MM.1S (cell line): ENCODE results near the gene HSPA12B.

Experiments used
- DNase-seq: peaks from one replicate; pipeline ENCODE4 v3.0.0-alpha.2; 2015
- H2AFZ ChIP-seq: fragments of 300-600 bp; sonication (generic); 2 replicates; pipeline ENCODE4 v1.6.0; 2016; ENCODE audit warnings: antibody characterized with exemption, low read length
- H3F3A ChIP-seq: fragments of 300-600 bp; sonication (generic); 2 replicates; pipeline ENCODE4 v1.6.1; 2016; ENCODE audit warnings: mild to moderate bottlenecking, antibody characterized with exemption, low read length, moderate library complexity, mixed read lengths; ENCODE audit not compliant: insufficient read depth
- H3K27ac ChIP-seq: fragments of 300-600 bp; sonication (generic); 2 replicates; pipeline ENCODE4 v1.5.1; 2016; ENCODE audit warnings: mild to moderate bottlenecking, low read length
- H3K27me3 ChIP-seq: fragments of 300-600 bp; sonication (generic); replicated peaks from 2 replicates; pipeline ENCODE4 v1.6.0; 2016; ENCODE audit warnings: low read length; ENCODE audit not compliant: insufficient read depth
- H3K36me3 ChIP-seq: fragments of 300-600 bp; sonication (generic); replicated peaks from 2 replicates; pipeline ENCODE4 v1.6.1; 2016; ENCODE audit warnings: mild to moderate bottlenecking, low read length, mixed read lengths; ENCODE audit not compliant: insufficient read depth
- H3K4me1 ChIP-seq: fragments of 300-600 bp; sonication (generic); 2 replicates; pipeline ENCODE4 v1.6.1; 2016; ENCODE audit warnings: low read length, mixed read lengths
- H3K4me2 ChIP-seq: fragments of 300-600 bp; sonication (generic); 2 replicates; pipeline ENCODE4 v1.6.0; 2016; ENCODE audit warnings: low read depth, low read length
- H3K4me3 ChIP-seq: fragments of 300-600 bp; sonication (generic); 2 replicates; pipeline ENCODE4 v1.5.1; 2016; ENCODE audit warnings: low read length, mixed read lengths
- H3K79me2 ChIP-seq: fragments of 300-600 bp; sonication (generic); 2 replicates; pipeline ENCODE4 v1.6.1; 2016; ENCODE audit warnings: mixed run types, low read length, mixed read lengths
- H3K9ac ChIP-seq: fragments of 300-600 bp; sonication (generic); 2 replicates; pipeline ENCODE4 v1.6.1; 2016; ENCODE audit warnings: low read length, mixed read lengths
- H3K9me2 ChIP-seq: fragments of 300-600 bp; sonication (generic); replicated peaks from 2 replicates; pipeline ENCODE4 v1.6.1; 2016; ENCODE audit warnings: mild to moderate bottlenecking, low read length, mixed read lengths; ENCODE audit not compliant: insufficient read depth
- H3K9me3 ChIP-seq: fragments of 300-600 bp; sonication (generic); replicated peaks from 2 replicates; pipeline ENCODE4 v1.6.1; 2016; ENCODE audit warnings: mild to moderate bottlenecking, low read length, mixed read lengths; ENCODE audit not compliant: insufficient read depth
- H4K20me1 ChIP-seq: fragments of 300-600 bp; sonication (generic); 2 replicates; pipeline ENCODE4 v1.6.1; 2016; ENCODE audit warnings: mild to moderate bottlenecking, low read length, moderate library complexity, mixed read lengths; ENCODE audit not compliant: insufficient read depth
- EZH2 ChIP-seq: fragments of 300-600 bp; sonication (generic); optimal IDR thresholded peaks from 2 replicates; pipeline ENCODE3; 2017; ENCODE audit warnings: low read depth, mild to moderate bottlenecking, antibody characterized with exemption, low read length, mixed read lengths
- EZH2phosphoT487 ChIP-seq: fragments of 300-600 bp; sonication (generic); IDR thresholded peaks from 2 replicates; pipeline ENCODE4 v1.6.1; 2018; ENCODE audit warnings: antibody characterized with exemption, low read length
- TF ChIP-seq, protein P1 (sequence below): fragments of 300-600 bp; sonication (generic); IDR thresholded peaks from 2 replicates; pipeline ENCODE4 v1.5.1; 2016; ENCODE audit warnings: antibody characterized with exemption, low read length, mixed read lengths

Gene HSPA12B

DNA sequence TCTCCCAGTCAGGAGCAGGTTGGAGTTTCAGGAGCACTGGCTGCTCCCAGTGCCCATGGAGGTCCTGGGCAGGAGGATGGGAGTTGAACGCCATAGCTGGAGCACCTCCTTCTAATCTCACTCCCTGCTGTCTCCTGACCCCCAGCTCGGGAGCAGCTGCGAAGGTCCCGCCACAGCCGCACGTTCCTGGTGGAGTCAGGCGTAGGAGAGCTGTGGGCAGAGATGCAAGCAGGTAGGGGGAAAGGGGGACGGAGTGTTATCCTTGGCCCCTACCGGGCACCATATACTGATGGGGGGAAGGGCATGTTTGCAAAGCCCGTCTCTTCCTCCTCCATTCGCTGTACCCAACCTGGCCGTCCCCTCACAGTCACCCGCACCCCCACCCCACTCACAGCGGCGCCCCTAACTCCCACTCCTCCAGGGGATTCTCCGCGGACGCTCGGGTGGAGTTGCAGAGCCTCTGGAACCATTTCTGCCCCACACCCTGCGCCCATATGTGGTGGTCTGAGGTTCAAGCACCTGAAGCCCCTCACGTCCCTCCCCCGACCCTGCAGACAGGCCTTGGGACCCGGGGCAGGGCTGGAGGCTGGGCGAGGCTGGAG is 16.7 kb downstream of the HSPA12B start:
- Histone ChIP-seq H3K36me3 (no peaks in the 10 kb centered on the region), H3K4me3 (no peak overlapping the region), H3K4me2 (no peak overlapping the region), H3K9me2 (no peaks in the 10 kb centered on the region), H3K79me2 (no peaks in the 10 kb centered on the region), H3K27ac (no peak overlapping the region), H3K27me3 (peaks cover 14% of the 10 kb centered on the region), H3K4me1 (no peaks in the 10 kb centered on the region), H3K9ac (no peak overlapping the region), H4K20me1 (no peaks in the 10 kb centered on the region), H3F3A (no peaks in the 10 kb centered on the region), H3K9me3 (no peaks in the 10 kb centered on the region), H2AFZ (no peak overlapping the region)
- no peak for DNase-seq
- TF ChIP-seq EZH2phosphoT487 = no peak

DNA sequence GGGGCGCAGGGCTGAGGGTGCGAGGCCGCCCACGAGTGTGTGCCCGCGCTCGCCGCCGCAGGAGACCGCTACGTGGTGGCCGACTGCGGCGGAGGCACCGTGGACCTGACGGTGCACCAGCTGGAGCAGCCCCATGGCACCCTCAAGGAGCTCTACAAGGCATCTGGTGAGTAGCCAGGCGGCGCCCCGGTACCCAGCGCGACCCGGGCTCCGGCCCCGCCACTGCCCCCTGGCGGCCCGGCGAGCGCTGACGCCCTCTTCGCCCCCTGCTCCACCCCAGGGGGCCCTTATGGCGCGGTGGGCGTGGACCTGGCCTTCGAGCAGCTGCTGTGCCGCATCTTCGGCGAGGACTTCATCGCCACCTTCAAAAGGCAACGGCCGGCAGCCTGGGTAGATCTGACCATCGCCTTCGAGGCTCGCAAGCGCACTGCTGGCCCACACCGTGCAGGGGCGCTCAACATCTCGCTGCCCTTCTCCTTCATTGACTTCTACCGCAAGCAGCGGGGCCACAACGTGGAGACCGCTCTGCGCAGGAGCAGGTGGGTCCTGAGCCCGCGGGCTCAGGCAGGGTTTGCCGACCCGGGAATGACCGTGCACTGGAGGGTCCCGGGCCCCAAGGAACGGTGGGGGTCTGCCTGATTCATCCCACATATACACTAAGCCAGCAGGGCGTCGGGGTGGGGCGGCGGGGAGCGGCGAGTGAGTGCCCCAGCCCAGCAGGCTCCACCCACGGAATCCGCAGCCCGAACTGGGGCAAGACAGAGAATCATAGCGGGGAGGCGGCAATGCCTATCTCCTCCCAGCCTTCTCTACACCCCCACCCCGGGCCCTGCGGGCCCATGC is 17.4 kb downstream of the HSPA12B start:
- H3K9me2 ChIP-seq = no peaks in the 10 kb centered on the region
- H3K9me3 ChIP-seq = no peaks in the 10 kb centered on the region
- no peak overlapping the region for H3K4me3 ChIP-seq
- H3K4me1 ChIP-seq = no peaks in the 10 kb centered on the region
- no peaks in the 10 kb centered on the region for H4K20me1 ChIP-seq
- H3K4me2 ChIP-seq = no peak overlapping the region
- no peaks in the 10 kb centered on the region for H3F3A ChIP-seq
- no peaks in the 10 kb centered on the region for H3K36me3 ChIP-seq
- no peak overlapping the region for H3K27ac ChIP-seq
- TF ChIP-seq, protein P1, sequence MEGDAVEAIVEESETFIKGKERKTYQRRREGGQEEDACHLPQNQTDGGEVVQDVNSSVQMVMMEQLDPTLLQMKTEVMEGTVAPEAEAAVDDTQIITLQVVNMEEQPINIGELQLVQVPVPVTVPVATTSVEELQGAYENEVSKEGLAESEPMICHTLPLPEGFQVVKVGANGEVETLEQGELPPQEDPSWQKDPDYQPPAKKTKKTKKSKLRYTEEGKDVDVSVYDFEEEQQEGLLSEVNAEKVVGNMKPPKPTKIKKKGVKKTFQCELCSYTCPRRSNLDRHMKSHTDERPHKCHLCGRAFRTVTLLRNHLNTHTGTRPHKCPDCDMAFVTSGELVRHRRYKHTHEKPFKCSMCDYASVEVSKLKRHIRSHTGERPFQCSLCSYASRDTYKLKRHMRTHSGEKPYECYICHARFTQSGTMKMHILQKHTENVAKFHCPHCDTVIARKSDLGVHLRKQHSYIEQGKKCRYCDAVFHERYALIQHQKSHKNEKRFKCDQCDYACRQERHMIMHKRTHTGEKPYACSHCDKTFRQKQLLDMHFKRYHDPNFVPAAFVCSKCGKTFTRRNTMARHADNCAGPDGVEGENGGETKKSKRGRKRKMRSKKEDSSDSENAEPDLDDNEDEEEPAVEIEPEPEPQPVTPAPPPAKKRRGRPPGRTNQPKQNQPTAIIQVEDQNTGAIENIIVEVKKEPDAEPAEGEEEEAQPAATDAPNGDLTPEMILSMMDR = peak; percentile 61
- no peak for TF ChIP-seq EZH2
- H3K9ac ChIP-seq = no peak overlapping the region
- H3K27me3 ChIP-seq = peaks cover 14% of the 10 kb centered on the region
- H2AFZ ChIP-seq = no peak overlapping the region
- DNase-seq = no peak
- H3K79me2 ChIP-seq = no peaks in the 10 kb centered on the region

DNA sequence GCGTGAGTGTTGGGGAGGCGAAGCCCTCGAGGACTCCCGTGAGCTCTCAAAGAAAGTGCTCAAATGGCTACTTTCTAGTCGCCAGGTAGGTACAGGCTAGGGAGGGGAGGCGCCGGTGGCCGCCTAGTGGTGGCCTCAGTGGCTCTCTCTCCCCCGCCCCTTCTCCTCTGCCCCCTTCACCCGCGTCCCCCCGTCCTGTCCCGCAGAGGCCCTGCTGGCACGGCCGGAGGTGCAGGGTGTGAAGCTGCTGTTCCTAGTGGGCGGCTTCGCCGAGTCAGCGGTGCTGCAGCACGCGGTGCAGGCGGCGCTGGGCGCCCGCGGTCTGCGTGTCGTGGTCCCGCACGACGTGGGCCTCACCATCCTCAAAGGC is 18.8 kb downstream of the HSPA12B start:
- no peaks in the 10 kb centered on the region for H3K4me1 ChIP-seq
- no peaks in the 10 kb centered on the region for H3K36me3 ChIP-seq
- H3K9ac ChIP-seq = no peak overlapping the region
- no peak overlapping the region for H3K4me2 ChIP-seq
- no peak overlapping the region for H2AFZ ChIP-seq
- no peak overlapping the region for H3K4me3 ChIP-seq
- TF ChIP-seq EZH2 (no peak), EZH2phosphoT487 (no peak)
- TF ChIP-seq, protein P1 = no peak
- H3K27me3 ChIP-seq = peaks cover 14% of the 10 kb centered on the region
- no peaks in the 10 kb centered on the region for H3F3A ChIP-seq
- H3K9me2 ChIP-seq = no peaks in the 10 kb centered on the region
- H4K20me1 ChIP-seq = no peaks in the 10 kb centered on the region
- no peak overlapping the region for H3K27ac ChIP-seq
- DNase-seq = no peak
- no peaks in the 10 kb centered on the region for H3K79me2 ChIP-seq
- H3K9me3 ChIP-seq = no peaks in the 10 kb centered on the region
